HEK293 (cell line): Measurements from ENCODE around the gene NEO1.

Source experiments
- CTCF ChIA-PET: fragments of 350-600 bp; formaldehyde crosslinking; extraction: SDS; loops from one replicate; lab custom pipeline; 2021; ENCODE audit warnings: antibody characterized with exemption; lab: Yijun Ruan, JAX
- POLR2A ChIA-PET: fragments of 300-600 bp; formaldehyde crosslinking; extraction: SDS; loops from one replicate; lab custom pipeline; 2020; ENCODE audit warnings: antibody characterized with exemption, inconsistent platforms; lab: Yijun Ruan, JAX
- H3K27ac ChIP-seq: fragments of 200-500 bp; sonication (Bioruptor generic); 2 replicates; pipeline ENCODE4 v1.5.1; 2014; ENCODE audit warnings: low read depth, low read length, control low read depth, inconsistent platforms; ENCODE audit errors: extremely low read depth
- H3K36me3 ChIP-seq, 2 experiments: fragments of 200-500 bp in 1 of 2; sonication (Bioruptor generic) in 1 of 2; 1 replicate in 1 of 2; 2 replicates in 1 of 2; pipeline ENCODE4 v1.5.1; 2014 to 2017; ENCODE audit warnings: inconsistent platforms in 2 of 2, low read length in 2 of 2; ENCODE audit not compliant: control insufficient read depth in 2 of 2, insufficient read depth in 1 of 2
- H3K4me1 ChIP-seq: fragments of 200-500 bp; sonication (Bioruptor generic); 2 replicates; pipeline ENCODE4 v1.5.1; 2014; ENCODE audit warnings: mild to moderate bottlenecking, low read length, inconsistent platforms; ENCODE audit not compliant: control insufficient read depth, insufficient read depth
- H3K4me3 ChIP-seq: 2 replicates; pipeline ENCODE4 v1.5.1; 2011; ENCODE audit warnings: low read depth, mild to moderate bottlenecking, control low read depth, low read length, moderate library complexity
- H3K9me3 ChIP-seq: fragments of 200-500 bp; sonication (Bioruptor generic); 2 replicates; pipeline ENCODE4 v1.5.1; 2014; ENCODE audit warnings: low read depth, low read length, inconsistent platforms; ENCODE audit not compliant: control insufficient read depth, insufficient read depth
- BCL11A ChIP-seq: fragments of 450-650 bp; formaldehyde crosslinking; IDR thresholded peaks from 2 replicates; pipeline ENCODE4 v1.5.1; 2016; ENCODE audit warnings: low read depth, missing biosample characterization, missing genetic modification characterization
- BCL11B ChIP-seq: fragments of 450-650 bp; formaldehyde crosslinking; IDR thresholded peaks from 2 replicates; pipeline ENCODE4 v1.5.1; 2016; ENCODE audit warnings: low read depth, missing biosample characterization, missing genetic modification characterization
- GLI4 ChIP-seq: fragments of 450-650 bp; formaldehyde crosslinking; IDR thresholded peaks from 2 replicates; pipeline ENCODE4 v1.5.1; 2016; ENCODE audit warnings: missing biosample characterization, missing genetic modification characterization
- GLIS1 ChIP-seq: fragments of 450-650 bp; formaldehyde crosslinking; IDR thresholded peaks from 2 replicates; pipeline ENCODE4 v1.5.1; 2016; ENCODE audit warnings: missing biosample characterization, missing genetic modification characterization
- MEIS1 ChIP-seq: sonication (generic); formaldehyde crosslinking; IDR thresholded peaks from 2 replicates; pipeline ENCODE4 v1.8.1; 2022; ENCODE audit warnings: missing genetic modification reagents, mild to moderate bottlenecking, borderline replicate concordance
- PBX3 ChIP-seq: sonication (generic); formaldehyde crosslinking; IDR thresholded peaks from 2 replicates; pipeline ENCODE4 v1.8.1; 2022; ENCODE audit warnings: mild to moderate bottlenecking, moderate library complexity, missing genetic modification reagents
- ZBTB17 ChIP-seq: fragments of 450-650 bp; formaldehyde crosslinking; IDR thresholded peaks from 2 replicates; pipeline ENCODE4 v1.5.1; 2016; ENCODE audit warnings: missing biosample characterization, missing genetic modification characterization
- ZIC2 ChIP-seq: fragments of 450-650 bp; formaldehyde crosslinking; IDR thresholded peaks from 2 replicates; pipeline ENCODE4 v1.5.1; 2016; ENCODE audit warnings: missing biosample characterization, missing genetic modification characterization
- ZNF10 ChIP-seq: fragments of 450-650 bp; formaldehyde crosslinking; IDR thresholded peaks from 2 replicates; pipeline ENCODE4 v1.5.1; 2017; ENCODE audit warnings: missing biosample characterization, missing genetic modification characterization
- ZNF184 ChIP-seq: fragments of 450-650 bp; IDR thresholded peaks from 2 replicates; pipeline ENCODE4 v1.5.1; 2018; ENCODE audit warnings: missing biosample characterization, mild to moderate bottlenecking, missing genetic modification characterization
- ZNF211 ChIP-seq: fragments of 450-650 bp; formaldehyde crosslinking; IDR thresholded peaks from 2 replicates; pipeline ENCODE4 v1.5.1; 2016; ENCODE audit warnings: low read depth, missing biosample characterization, missing genetic modification characterization
- ZNF280D ChIP-seq: fragments of 450-650 bp; formaldehyde crosslinking; IDR thresholded peaks from 2 replicates; pipeline ENCODE4 v1.5.1; 2016; ENCODE audit warnings: missing biosample characterization, missing genetic modification characterization
- ZNF48 ChIP-seq: fragments of 450-650 bp; formaldehyde crosslinking; IDR thresholded peaks from 2 replicates; pipeline ENCODE4 v1.5.1; 2016; ENCODE audit warnings: missing biosample characterization, missing genetic modification characterization
- ZNF513 ChIP-seq: fragments of 450-650 bp; IDR thresholded peaks from 2 replicates; pipeline ENCODE4 v1.5.1; 2018; ENCODE audit warnings: missing biosample characterization, missing genetic modification characterization
- ZNF544 ChIP-seq: fragments of 450-650 bp; formaldehyde crosslinking; IDR thresholded peaks from 2 replicates; pipeline ENCODE4 v1.5.0; 2017; ENCODE audit warnings: missing biosample characterization, missing genetic modification characterization
- ZNF571 ChIP-seq: fragments of 450-650 bp; formaldehyde crosslinking; IDR thresholded peaks from 2 replicates; pipeline ENCODE4 v1.5.0; 2017; ENCODE audit warnings: missing biosample characterization, missing genetic modification characterization
- ZNF692 ChIP-seq: fragments of 450-650 bp; formaldehyde crosslinking; IDR thresholded peaks from 2 replicates; pipeline ENCODE4 v1.5.1; 2016; ENCODE audit warnings: missing biosample characterization, missing genetic modification characterization
- ZXDB ChIP-seq: fragments of 450-650 bp; formaldehyde crosslinking; IDR thresholded peaks from 2 replicates; pipeline ENCODE4 v1.5.1; 2016; ENCODE audit warnings: missing biosample characterization, missing genetic modification characterization
- TF ChIP-seq, protein P1 (sequence below): fragments of 450-650 bp; formaldehyde crosslinking; IDR thresholded peaks from 2 replicates; pipeline ENCODE4 v1.5.1; 2016; ENCODE audit warnings: missing biosample characterization, missing genetic modification characterization
- TF ChIP-seq, protein P2 (sequence below): fragments of 450-650 bp; formaldehyde crosslinking; IDR thresholded peaks from 2 replicates; pipeline ENCODE4 v1.5.1; 2017; ENCODE audit warnings: missing biosample characterization, missing genetic modification characterization

The NEO1 gene

DNA sequence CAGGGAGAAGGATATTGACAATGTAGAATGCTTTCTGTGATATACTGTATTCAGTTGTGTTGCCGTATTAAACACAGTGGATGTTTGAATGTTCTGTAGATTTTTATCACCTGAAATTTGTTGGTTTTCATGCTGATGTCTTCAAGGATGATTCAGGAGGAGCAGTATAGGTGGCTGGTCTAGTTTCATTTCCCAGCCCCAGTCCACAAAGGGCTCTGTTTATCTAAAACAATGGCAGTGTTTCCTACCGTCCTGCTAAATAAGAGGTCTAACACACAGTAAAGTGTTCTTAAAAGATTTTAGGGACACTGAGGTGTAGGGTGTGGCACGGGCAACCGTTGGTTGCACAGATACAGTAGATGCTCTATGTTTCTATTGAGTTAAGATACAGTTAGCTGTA lies 26.0 kb downstream of the NEO1 start:
- Histone ChIP-seq H3K27ac (no peak overlapping the region), H3K9me3 (no peaks in the 10 kb centered on the region), H3K36me3 (no peaks in the 10 kb centered on the region; a peak in 1 of 3 replicates), H3K4me3 (no peak overlapping the region), H3K4me1 (peaks cover 34% of the 10 kb centered on the region)
- ChIA-PET CTCF (interaction anchor here (0.6 to 2.4 kb wide), 9 partner anchors 9 to 356 kb away, joined by 3 to 11 read pairs (median 3); no protein-coding TSS in a partner anchor), POLR2A (interaction anchor here (0.5 kb wide), 1 partner anchor 241 kb away, joined by 3 read pairs; no protein-coding TSS in a partner anchor)
- TF ChIP-seq ZNF544 (tag by site-specific recombination) (no peak), BCL11B (no peak), GLIS1 (tag by site-specific recombination) (no peak)

DNA sequence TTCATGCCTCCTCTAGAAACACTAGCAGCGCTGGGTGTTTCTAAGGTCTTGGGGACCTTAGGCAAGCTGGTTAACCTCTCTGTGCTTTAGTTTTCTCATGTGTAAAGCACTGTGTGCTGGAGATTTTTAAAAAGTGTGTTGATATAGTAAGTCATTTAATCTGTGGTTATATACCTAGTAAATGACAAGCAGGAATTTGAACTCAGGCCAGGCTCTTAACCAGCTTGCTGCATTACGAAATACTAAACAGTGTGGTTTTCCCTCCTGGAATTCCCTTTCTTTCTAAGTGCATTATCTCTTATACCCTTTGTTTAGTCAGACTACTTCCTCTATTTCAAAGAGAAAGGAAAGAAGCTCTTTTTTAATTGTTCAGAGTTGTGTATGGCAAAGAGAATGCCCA lies 26.5 kb downstream of the NEO1 start:
- H3K4me3 ChIP-seq = no peak overlapping the region
- H3K9me3 ChIP-seq = no peaks in the 10 kb centered on the region
- CTCF ChIA-PET = interaction anchor here (0.6 to 2.4 kb wide), 9 partner anchors 9 to 357 kb away, joined by 3 to 11 read pairs (median 3); no protein-coding TSS in a partner anchor
- POLR2A ChIA-PET = interaction anchor here (0.5 kb wide), 1 partner anchor 242 kb away, joined by 3 read pairs; no protein-coding TSS in a partner anchor
- no peaks in the 10 kb centered on the region; a peak in 1 of 3 replicates for H3K36me3 ChIP-seq
- no peak overlapping the region for H3K27ac ChIP-seq
- H3K4me1 ChIP-seq = peaks cover 31% of the 10 kb centered on the region
- TF ChIP-seq ZNF211 (tag by site-specific recombination) = no peak
- peak; percentile 57 for TF ChIP-seq ZXDB (tag by site-specific recombination)
- no peak for TF ChIP-seq PBX3 (CRISPR knock-in tag)
- TF ChIP-seq BCL11A (tag by site-specific recombination) = no peak
- no peak for TF ChIP-seq GLI4 (tag by site-specific recombination)
- 0 out of 2 replicates have a peak, but pooled peaks have one; percentile 32 for TF ChIP-seq ZNF184 (tag by site-specific recombination)
- TF ChIP-seq ZIC2 (tag by site-specific recombination) = no peak
- TF ChIP-seq, protein P1, sequence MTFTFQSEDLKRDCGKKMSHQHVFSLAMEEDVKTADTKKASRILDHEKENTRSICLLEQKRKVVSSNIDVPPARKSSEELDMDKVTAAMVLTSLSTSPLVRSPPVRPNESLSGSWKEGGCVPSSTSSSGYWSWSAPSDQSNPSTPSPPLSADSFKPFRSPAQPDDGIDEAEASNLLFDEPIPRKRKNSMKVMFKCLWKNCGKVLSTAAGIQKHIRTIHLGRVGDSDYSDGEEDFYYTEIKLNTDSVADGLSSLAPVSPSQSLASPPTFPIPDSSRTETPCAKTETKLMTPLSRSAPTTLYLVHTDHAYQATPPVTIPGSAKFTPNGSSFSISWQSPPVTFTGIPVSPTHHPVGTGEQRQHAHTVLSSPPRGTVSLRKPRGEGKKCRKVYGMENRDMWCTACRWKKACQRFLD (tag by site-specific recombination) = no peak
- 0 out of 2 replicates have a peak, but pooled peaks have one; percentile 39 for TF ChIP-seq ZNF692
- no peak for TF ChIP-seq ZNF513 (tag by site-specific recombination)
- TF ChIP-seq MEIS1 = no peak
- no peak for TF ChIP-seq ZNF10 (tag by site-specific recombination)
- TF ChIP-seq ZNF48 = no peak
- TF ChIP-seq, protein P2, sequence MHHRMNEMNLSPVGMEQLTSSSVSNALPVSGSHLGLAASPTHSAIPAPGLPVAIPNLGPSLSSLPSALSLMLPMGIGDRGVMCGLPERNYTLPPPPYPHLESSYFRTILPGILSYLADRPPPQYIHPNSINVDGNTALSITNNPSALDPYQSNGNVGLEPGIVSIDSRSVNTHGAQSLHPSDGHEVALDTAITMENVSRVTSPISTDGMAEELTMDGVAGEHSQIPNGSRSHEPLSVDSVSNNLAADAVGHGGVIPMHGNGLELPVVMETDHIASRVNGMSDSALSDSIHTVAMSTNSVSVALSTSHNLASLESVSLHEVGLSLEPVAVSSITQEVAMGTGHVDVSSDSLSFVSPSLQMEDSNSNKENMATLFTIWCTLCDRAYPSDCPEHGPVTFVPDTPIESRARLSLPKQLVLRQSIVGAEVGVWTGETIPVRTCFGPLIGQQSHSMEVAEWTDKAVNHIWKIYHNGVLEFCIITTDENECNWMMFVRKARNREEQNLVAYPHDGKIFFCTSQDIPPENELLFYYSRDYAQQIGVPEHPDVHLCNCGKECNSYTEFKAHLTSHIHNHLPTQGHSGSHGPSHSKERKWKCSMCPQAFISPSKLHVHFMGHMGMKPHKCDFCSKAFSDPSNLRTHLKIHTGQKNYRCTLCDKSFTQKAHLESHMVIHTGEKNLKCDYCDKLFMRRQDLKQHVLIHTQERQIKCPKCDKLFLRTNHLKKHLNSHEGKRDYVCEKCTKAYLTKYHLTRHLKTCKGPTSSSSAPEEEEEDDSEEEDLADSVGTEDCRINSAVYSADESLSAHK (tag by site-specific recombination) = no peak
- no peak for TF ChIP-seq ZNF571 (tag by site-specific recombination)
- TF ChIP-seq ZNF280D (tag by site-specific recombination) = no peak
- TF ChIP-seq ZBTB17 = no peak
